Fibroblast of mammary gland (primary cell): ENCODE data around the gene ABCC4.

Experiments
- DNase-seq: peaks from one replicate; pipeline ENCODE4 v3.0.0-alpha.2; 2010; ENCODE audit warnings: low read depth
- H3K4me3 ChIP-seq: 2 replicates; pipeline ENCODE4 v1.5.1; 2011; ENCODE audit warnings: low read depth, mild to moderate bottlenecking, low read length, moderate library complexity; ENCODE audit not compliant: control insufficient read depth
- TF ChIP-seq, protein P1 (sequence below): conservative IDR thresholded peaks from 2 replicates; pipeline ENCODE4 v1.5.1; 2011; ENCODE audit warnings: low read depth, low read length, inconsistent platforms; ENCODE audit not compliant: control insufficient read depth, insufficient read depth

Gene ABCC4

GRCh38 chr13:95248953-95249352, 52.3 kb downstream of the ABCC4 start:
- no peak overlapping the region for H3K4me3 ChIP-seq
- TF ChIP-seq, protein P1, sequence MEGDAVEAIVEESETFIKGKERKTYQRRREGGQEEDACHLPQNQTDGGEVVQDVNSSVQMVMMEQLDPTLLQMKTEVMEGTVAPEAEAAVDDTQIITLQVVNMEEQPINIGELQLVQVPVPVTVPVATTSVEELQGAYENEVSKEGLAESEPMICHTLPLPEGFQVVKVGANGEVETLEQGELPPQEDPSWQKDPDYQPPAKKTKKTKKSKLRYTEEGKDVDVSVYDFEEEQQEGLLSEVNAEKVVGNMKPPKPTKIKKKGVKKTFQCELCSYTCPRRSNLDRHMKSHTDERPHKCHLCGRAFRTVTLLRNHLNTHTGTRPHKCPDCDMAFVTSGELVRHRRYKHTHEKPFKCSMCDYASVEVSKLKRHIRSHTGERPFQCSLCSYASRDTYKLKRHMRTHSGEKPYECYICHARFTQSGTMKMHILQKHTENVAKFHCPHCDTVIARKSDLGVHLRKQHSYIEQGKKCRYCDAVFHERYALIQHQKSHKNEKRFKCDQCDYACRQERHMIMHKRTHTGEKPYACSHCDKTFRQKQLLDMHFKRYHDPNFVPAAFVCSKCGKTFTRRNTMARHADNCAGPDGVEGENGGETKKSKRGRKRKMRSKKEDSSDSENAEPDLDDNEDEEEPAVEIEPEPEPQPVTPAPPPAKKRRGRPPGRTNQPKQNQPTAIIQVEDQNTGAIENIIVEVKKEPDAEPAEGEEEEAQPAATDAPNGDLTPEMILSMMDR: no peak
- DNase-seq: no peak

DNA sequence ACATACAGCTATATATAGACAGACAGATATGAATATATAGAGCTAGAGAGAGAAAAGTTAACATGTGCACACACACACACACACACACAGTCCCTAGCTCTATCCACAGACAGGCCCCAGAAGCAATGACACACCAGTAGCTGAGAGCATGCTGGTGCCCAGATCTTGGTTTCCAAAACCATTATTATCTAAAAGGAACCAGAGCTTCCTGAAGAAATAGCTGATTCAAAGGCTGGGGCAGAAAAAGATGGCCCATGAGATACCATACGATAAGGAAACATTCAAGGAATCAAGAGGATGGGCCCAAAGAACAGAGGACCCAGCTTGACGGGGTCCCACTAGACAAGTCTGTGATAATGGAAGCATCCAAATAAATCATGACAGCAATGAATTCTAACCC, 53.4 kb downstream of the ABCC4 start:
- no peak for DNase-seq
- TF ChIP-seq, protein P1: no peak
- H3K4me3 ChIP-seq: no peak overlapping the region

DNA sequence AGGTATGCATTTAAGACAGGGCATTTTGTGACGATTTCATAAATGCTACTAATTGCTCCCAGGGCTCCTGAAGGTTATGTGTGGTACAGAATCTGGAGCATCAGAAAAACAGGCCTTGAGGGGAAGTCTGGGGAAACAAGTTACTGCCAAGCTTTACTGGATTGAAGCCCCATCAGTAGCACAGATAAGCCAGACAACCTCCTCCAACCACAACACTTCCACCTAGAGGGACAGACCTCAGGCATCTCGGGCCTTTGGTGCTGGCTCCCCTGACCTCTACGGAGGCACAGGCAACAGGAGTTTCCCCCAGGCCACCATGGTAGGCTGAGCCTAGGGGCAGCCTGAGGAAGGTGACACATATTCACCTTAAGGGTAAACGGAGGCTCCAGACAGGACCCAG, 54.1 kb downstream of the ABCC4 start:
- TF ChIP-seq, protein P1: no peak
- no peak overlapping the region for H3K4me3 ChIP-seq
- no peak for DNase-seq

DNA sequence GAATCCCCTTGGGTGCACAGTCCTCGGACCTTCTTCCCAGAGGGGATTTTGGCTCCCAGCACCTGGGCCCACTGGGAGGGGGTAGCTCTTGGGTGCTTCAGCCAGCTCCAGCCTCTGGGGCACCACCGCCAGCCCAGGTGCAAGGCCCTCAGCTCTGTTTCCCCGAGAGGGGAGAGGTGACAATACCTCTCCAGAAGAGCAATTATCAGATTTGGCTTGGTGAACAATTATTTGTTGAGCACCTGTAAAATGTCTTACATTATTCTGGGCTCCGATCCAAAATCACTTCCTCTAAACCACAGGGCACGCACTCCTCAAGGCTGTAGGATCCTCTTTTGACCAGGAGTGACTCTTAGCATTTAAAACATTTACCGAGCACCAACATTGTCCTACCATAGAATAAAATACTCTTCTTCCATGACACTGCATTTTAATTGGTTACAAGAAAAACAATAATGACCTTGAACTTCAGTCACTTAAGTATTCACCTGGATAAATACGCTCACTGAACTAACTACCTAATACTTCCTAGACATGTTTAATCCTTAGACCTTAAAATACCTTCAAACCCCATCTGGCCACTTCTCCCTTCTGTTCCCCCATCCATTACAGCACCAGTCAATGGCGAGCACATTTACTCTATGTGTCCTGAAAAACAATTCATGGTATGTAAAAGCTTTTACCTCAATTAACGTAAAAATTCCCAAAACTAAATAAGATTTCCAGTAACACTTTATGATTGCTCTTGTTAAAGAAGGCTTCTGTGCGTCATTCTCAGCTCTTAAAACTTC, 54.8 kb downstream of the ABCC4 start:
- no peak for DNase-seq
- H3K4me3 ChIP-seq: no peak overlapping the region
- TF ChIP-seq, protein P1: no peak

- no peak overlapping the region for H3K4me3 ChIP-seq
- DNase-seq: no peak
- TF ChIP-seq, protein P1: no peak
Observed at GRCh38 chr13:95245071-95245470, 56.2 kb downstream of the ABCC4 start.

DNA sequence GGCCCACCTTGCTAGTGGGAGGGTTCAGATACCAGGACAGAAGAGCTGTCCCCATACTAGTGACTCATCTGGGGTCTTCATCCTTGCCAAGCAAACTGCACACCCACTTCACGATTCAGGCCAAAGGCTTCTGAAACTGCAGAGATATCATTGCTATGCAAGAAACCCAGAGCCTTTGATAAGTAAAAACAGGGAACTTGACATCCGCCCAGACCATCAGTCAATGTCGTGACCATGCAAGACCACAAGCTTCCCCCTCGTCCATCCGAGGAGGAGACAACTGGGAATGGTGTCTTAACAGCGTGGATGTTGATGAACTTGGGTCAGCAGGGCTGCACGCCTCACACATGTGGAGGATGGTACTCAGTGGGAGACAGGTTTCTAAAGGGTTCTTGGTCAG, 58.0 kb downstream of the ABCC4 start:
- no peak for DNase-seq
- TF ChIP-seq, protein P1: no peak

More for the DNA sequence above, 58.0 kb downstream of the ABCC4 start:
- H3K4me3 ChIP-seq: no peak overlapping the region
